IPS-11a (cell line): Measurements from ENCODE around the gene RIOK3.

ENCODE experiments used
- H3K4me3 ChIP-seq: one replicate; pipeline ENCODE4 v1.5.1; 2013; ENCODE audit warnings: low read depth, low read length, control low read depth

Gene RIOK3

DNA sequence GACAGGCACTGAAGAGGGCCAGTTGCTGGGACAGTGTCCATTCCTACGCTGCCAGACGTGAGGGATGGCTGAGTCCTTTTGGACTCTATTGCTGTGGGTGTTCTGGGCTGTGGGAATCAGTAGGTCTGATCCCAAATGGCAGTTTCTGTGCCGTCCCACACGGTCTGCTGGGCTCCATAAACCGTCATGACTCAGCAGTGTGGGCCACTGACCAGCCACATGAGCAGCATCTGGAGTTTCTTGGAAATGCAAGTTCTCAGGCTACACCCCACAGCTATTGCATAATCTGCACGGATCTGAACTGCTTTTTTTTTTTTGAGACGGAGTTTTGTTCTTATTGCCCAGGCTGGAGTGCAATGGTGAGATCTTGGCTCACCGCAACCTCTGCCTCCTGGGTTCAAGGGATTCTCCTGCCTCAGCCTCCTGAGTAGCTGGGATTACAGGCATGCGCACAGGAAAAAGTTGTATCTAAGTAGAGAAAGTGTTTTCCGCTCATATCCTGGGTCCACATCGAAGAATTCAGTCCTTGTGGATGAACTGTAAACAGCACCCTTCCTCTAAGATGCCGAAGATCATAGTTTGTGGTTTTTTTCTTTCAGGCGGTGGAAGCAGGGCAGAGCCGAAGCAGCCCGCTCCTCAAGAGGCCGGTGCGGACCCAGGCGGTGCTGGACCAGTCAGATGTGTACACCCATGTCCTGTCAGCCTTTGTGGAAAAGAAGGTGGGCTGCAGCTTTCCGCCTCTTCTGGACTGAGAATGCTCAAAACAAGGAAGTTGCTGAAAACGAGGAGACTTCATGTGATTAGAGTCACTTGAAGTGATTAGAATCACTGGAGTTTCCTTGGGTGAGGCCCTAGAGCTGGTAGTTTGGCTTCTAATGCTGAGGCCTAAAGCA, 75.7 kb downstream of the RIOK3 start:
- H3K4me3 ChIP-seq = no peak overlapping the region

DNA sequence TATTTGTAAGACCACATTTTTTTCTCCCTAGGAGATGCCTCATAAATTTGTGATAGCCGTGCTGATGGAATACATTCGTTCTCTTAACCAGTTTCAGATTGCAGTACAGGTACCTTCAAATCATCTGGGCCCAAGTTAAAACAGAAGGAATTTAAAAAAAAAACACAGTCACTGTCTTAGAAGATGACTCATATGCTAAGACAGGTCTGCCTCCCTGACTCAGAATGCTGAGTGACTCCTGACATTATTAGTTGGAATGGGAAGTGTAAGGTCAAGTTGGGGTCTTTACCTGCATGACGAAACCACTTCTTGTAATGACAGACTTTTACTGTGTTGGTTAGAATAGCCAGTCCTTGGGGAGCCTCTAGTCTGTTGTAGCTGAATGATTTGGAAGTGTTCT, 76.5 kb downstream of the RIOK3 start:
- no peak overlapping the region for H3K4me3 ChIP-seq

DNA sequence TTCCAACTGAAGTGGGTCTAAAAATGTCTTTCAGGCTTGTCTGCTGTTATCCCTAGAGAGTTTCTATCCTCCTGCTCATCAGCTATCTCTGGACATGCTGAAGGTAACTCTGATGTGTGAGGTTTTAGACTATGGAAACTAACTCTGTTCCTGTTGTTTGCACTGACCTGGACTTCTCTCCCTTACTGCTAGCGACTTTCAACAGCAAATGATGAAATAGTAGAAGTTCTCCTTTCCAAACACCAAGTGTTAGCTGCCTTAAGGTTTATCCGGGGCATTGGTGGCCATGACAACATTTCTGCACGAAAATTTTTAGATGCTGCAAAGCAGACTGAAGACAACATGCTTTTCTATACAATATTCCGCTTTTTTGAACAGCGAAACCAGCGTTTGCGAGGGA, 77.1 kb downstream of the RIOK3 start:
- H3K4me3 ChIP-seq = no peak overlapping the region

DNA sequence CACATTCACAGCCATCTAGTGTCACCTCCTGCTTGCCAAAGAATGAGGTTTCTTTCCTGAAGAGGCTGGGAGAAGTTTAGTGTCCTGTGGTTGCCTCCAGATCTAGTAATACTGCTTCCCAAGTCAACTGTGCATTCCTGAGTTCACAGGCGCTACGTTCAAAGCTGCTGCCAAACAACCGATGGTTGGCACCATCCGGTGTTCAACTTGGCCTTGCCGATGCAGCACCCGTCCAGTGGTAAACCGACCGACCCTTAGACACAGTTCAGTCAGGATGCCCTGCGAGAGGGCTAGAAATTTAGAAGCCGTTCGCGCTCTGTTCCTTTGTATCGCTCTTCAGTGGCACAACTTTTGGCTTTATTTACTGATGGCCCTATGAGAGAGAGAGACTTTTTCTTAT, 78.8 kb downstream of the RIOK3 start:
- no peak overlapping the region for H3K4me3 ChIP-seq
